PFSK-1 (cell line): Measurements from ENCODE around the gene POLR3H.

ENCODE experiments used
- FOXP2 ChIP-seq: optimal IDR thresholded peaks from 2 replicates; pipeline ENCODE3; 2011; ENCODE audit warnings: borderline replicate concordance, control low read depth, inconsistent platforms; ENCODE audit not compliant: insufficient read depth; ENCODE audit errors: extremely low read length, extremely low read depth
- POLR2AphosphoS5 ChIP-seq: IDR thresholded peaks from 2 replicates; pipeline ENCODE4 v1.6.1; 2012; ENCODE audit warnings: low read depth, mild to moderate bottlenecking, control low read depth, low read length, moderate library complexity
- SIN3A ChIP-seq: IDR thresholded peaks from 2 replicates; pipeline ENCODE4 v1.6.1; 2012; ENCODE audit warnings: mild to moderate bottlenecking, low read length, moderate library complexity, borderline replicate concordance; ENCODE audit not compliant: insufficient read depth
- TAF1 ChIP-seq: IDR thresholded peaks from 2 replicates; pipeline ENCODE4 v1.6.1; 2012; ENCODE audit warnings: low read length, control low read depth, borderline replicate concordance; ENCODE audit not compliant: insufficient read depth
- TF ChIP-seq, protein P1 (sequence below), 2 experiments: IDR thresholded peaks; 2 replicates each; pipeline versions ENCODE4 v1.6.1 to v1.8.0; 2011 to 2012; ENCODE audit warnings: low read depth in 2 of 2, low read length in 2 of 2, control low read depth in 1 of 2, inconsistent platforms in 1 of 2, mild to moderate bottlenecking in 1 of 2, moderate library complexity in 1 of 2; ENCODE audit not compliant: insufficient read depth in 1 of 2

The POLR3H gene

DNA sequence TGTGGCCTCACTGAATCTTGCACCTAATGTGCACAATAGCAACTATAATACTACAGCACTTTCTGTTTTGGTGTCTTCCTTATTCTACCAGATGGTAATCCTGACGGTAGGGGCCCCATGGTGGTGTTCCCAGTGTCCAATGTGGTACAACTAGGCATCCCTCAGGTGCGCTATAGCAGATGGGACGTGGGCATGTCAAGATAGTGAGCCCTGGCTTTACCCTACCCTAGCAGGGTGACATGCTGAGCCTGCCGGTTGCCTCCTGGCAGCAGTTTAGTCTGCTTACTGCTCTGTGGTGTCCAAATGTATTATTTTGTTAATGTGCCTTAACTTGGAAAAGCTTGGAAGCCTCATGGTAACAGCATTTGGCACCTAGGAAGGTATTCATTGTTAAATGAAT is 56.2 kb downstream of the POLR3H start:
- TF ChIP-seq, protein P1, sequence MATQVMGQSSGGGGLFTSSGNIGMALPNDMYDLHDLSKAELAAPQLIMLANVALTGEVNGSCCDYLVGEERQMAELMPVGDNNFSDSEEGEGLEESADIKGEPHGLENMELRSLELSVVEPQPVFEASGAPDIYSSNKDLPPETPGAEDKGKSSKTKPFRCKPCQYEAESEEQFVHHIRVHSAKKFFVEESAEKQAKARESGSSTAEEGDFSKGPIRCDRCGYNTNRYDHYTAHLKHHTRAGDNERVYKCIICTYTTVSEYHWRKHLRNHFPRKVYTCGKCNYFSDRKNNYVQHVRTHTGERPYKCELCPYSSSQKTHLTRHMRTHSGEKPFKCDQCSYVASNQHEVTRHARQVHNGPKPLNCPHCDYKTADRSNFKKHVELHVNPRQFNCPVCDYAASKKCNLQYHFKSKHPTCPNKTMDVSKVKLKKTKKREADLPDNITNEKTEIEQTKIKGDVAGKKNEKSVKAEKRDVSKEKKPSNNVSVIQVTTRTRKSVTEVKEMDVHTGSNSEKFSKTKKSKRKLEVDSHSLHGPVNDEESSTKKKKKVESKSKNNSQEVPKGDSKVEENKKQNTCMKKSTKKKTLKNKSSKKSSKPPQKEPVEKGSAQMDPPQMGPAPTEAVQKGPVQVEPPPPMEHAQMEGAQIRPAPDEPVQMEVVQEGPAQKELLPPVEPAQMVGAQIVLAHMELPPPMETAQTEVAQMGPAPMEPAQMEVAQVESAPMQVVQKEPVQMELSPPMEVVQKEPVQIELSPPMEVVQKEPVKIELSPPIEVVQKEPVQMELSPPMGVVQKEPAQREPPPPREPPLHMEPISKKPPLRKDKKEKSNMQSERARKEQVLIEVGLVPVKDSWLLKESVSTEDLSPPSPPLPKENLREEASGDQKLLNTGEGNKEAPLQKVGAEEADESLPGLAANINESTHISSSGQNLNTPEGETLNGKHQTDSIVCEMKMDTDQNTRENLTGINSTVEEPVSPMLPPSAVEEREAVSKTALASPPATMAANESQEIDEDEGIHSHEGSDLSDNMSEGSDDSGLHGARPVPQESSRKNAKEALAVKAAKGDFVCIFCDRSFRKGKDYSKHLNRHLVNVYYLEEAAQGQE (IDR thresholded peaks at IDR 0.05; ENCODE audit: insufficient read depth in 1 of 2, low read depth in 2 of 2, low read length in 2 of 2) = no peak
- no peak for TF ChIP-seq POLR2AphosphoS5
- TF ChIP-seq TAF1 = no peak
- no peak for TF ChIP-seq SIN3A
- no peak for TF ChIP-seq FOXP2

DNA sequence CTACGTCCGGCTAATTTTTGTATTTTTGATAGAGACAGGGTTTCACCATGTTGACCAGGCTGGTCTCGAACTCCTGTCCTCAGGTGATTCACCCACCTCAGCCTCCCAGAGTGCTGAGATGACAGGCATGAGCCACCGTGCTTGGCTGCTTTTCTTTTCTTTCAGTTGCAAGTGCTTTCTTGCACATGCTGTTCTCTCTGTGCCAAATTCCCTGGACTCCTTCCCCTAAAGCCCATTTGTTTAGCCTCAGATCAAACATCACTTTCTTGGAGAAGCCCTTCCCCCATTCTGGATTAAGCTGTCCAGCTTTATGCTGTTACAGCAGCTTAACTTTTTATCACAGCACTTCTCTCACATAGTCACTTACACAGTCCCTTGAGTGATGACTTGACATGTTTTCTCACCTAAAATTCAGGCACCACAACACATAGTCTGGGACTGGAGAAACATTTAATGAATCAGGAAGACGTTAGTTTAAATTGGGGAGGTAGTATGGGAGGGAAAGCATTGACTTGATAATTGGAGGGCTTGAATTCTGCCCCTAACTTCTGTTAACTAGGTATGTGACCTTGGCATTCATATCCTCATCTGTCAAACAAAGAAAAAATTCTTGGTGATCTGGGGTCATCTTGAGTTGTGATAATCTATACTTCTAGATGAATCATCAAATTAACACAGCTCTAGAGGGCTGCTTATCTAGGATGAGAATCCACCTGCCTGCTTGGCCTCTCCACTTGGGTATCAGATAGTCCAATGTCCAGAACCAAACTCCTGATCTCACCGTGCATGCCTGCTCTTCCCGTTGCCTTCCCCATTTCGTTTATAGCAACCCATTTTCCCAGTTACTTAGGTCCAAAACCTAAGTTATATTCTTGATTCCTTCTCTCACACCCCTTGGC is 57.0 kb downstream of the POLR3H start:
- no peak for TF ChIP-seq TAF1
- no peak for TF ChIP-seq SIN3A
- no peak for TF ChIP-seq FOXP2
- TF ChIP-seq POLR2AphosphoS5 = no peak
- TF ChIP-seq, protein P1 (IDR thresholded peaks at IDR 0.05; ENCODE audit: insufficient read depth in 1 of 2, low read depth in 2 of 2, low read length in 2 of 2) = no peak

DNA sequence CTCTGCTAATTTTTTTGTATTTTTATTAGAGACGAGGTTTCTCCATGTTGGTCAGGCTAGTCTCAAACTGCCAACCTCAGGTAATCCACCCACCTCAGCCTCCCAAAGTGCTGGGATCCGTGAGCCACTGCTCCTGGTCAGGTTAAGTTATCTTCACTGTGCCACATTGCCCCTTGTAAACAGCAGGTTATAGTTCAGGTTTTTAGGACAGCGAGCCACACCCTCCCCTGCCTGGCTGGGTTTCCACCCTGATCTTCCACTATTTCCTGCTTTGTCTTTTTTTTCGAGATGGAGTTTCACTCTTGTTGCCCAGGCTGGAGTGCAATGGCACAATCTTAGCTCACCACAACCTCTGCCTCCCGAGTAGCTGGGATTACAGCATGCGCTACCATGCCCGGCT is 59.2 kb downstream of the POLR3H start:
- TF ChIP-seq SIN3A (no peak), POLR2AphosphoS5 (no peak), TAF1 (no peak), FOXP2 (no peak)
- TF ChIP-seq, protein P1 (IDR thresholded peaks at IDR 0.05; ENCODE audit: insufficient read depth in 1 of 2, low read depth in 2 of 2, low read length in 2 of 2) = no peak

DNA sequence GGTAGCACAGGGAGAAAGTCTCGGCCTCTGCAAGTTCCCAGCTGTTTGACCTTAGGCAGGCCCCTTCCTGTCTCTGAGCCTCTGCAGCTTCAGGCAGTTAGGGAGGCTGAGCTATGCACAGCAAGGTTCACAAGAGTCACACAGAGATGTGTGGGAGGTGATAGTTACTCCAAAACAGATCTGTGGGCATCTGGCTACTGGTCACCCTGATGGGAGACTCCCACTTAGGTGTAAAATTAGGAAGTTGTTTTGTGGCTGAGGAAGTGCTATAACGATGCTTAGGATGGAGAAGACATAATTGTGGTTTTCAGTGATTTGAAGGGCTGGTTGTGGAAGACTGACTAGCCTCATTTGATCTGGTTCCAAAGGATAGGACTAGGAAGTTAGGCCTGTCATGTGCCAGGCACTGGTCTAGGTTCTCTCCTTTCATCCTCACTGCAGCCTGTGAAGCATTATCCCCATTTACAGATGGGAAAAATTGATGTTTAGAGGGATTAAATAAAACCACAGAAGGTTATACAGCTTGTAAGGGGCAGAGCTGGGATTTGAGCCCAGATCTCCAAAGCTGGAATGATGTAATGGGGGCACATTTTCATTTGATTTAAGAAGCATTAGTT is 61.8 kb downstream of the POLR3H start:
- no peak for TF ChIP-seq SIN3A
- TF ChIP-seq, protein P1 (IDR thresholded peaks at IDR 0.05; ENCODE audit: insufficient read depth in 1 of 2, low read depth in 2 of 2, low read length in 2 of 2) = no peak
- TF ChIP-seq FOXP2 = no peak
- no peak for TF ChIP-seq TAF1
- TF ChIP-seq POLR2AphosphoS5 = no peak
